ENCODE results near the gene UBE2D2.

- TF ChIP-seq POLR2A (IDR thresholded peaks at IDR 0.05), result no peak
- TF ChIP-seq CTCF (IDR thresholded peaks at IDR 0.05), result no peak
- no peak for TF ChIP-seq EP300 (IDR thresholded peaks at IDR 0.05)
Observed at GRCh38 chr5:139664086-139664693, 103.1 kb downstream of the UBE2D2 start.

Data from gastroesophageal sphincter (tissue), 3 donors.